Measurements from ENCODE around the gene CCDC85C. TPM values are rescaled to one million over a fixed set of nuclear protein-coding genes. Genes with fewer than 3 reads are reported as not detected.

Gene CCDC85C
- total RNA-seq, 1 experiment from 2014 or later = 35.8 TPM

GRCh38 chr14:99578541-99579101 is 25.4 kb downstream of the CCDC85C start:
- ATAC-seq (no peak), DNase-seq (ENCODE audit: low spot score) (no peak)
- no peak overlapping the region for H3K27ac Mint-ChIP-seq
- 0 out of 2 replicates have a peak, but pooled peaks cover 2% of the 10 kb centered on the region for H3K27me3 Mint-ChIP-seq (ENCODE audit: low read depth)
- TF ChIP-seq E2F1 (CRISPR knock-in tag; IDR thresholded peaks at IDR 0.05) = no peak
- no peak for TF ChIP-seq ESRRA (CRISPR knock-in tag; IDR thresholded peaks at IDR 0.05; ENCODE audit: borderline replicate concordance)
- TF ChIP-seq IRF1 (CRISPR knock-in tag; IDR thresholded peaks at IDR 0.05) = no peak
- no peak for TF ChIP-seq NFYB (CRISPR knock-in tag; conservative IDR thresholded peaks at IDR 0.05; ENCODE audit: low read depth)
- no peak for TF ChIP-seq CDX4 (CRISPR knock-in tag; IDR thresholded peaks at IDR 0.05; ENCODE audit: borderline replicate concordance)
- no peak for TF ChIP-seq GABPB1 (CRISPR knock-in tag; IDR thresholded peaks at IDR 0.05)
- TF ChIP-seq CREM (CRISPR knock-in tag; IDR thresholded peaks at IDR 0.05) = no peak
- no peak for TF ChIP-seq ZNF263 (CRISPR knock-in tag; IDR thresholded peaks at IDR 0.05; ENCODE audit: low read depth)
- TF ChIP-seq ZNF232 (CRISPR knock-in tag; IDR thresholded peaks at IDR 0.05) = no peak
- no peak for TF ChIP-seq MAX (CRISPR knock-in tag; IDR thresholded peaks at IDR 0.05)
- TF ChIP-seq MYBL2 (CRISPR knock-in tag; IDR thresholded peaks at IDR 0.05) = no peak
- TF ChIP-seq ZNF532 (CRISPR knock-in tag; IDR thresholded peaks at IDR 0.05; ENCODE audit: borderline replicate concordance) = no peak
- TF ChIP-seq GTF2I (CRISPR knock-in tag; conservative IDR thresholded peaks at IDR 0.05) = no peak
- TF ChIP-seq NR2C2 (CRISPR knock-in tag; IDR thresholded peaks at IDR 0.05) = no peak
- TF ChIP-seq FOXK1 (CRISPR knock-in tag; IDR thresholded peaks at IDR 0.05) = no peak
- POLR2A ChIA-PET = no interaction called here
- H3K9me3 Mint-ChIP-seq = no peaks in the 10 kb centered on the region
- CTCF ChIA-PET = no interaction called here
- H3K4me3 Mint-ChIP-seq = no peak overlapping the region
- H3K4me1 Mint-ChIP-seq = peaks cover 54% of the 10 kb centered on the region
- H3K36me3 Mint-ChIP-seq = no peaks in the 10 kb centered on the region

GRCh38 chr14:99576761-99577705 is 27.0 kb downstream of the CCDC85C start:
- POLR2A ChIA-PET = no interaction called here
- no peak overlapping the region for H3K4me3 Mint-ChIP-seq
- TF ChIP-seq ATF1 (CRISPR knock-in tag; IDR thresholded peaks at IDR 0.05) (no peak), ZSCAN18 (CRISPR knock-in tag; IDR thresholded peaks at IDR 0.05) (no peak), ERG (CRISPR knock-in tag; IDR thresholded peaks at IDR 0.05) (no peak)
- no peak for DNase-seq (ENCODE audit: low spot score)
- no peaks in the 10 kb centered on the region for H3K9me3 Mint-ChIP-seq
- no peaks in the 10 kb centered on the region for H3K36me3 Mint-ChIP-seq
- H3K4me1 Mint-ChIP-seq = peaks cover 67% of the 10 kb centered on the region
- H3K27ac Mint-ChIP-seq = no peak overlapping the region
- CTCF ChIA-PET = interaction anchor here (1.1 to 4.0 kb wide), 6 partner anchors 17 to 107 kb away, joined by 3 to 31 read pairs (median 4); partner anchors contain the start of genes CCDC85C and CYP46A1
- no peak for ATAC-seq
- peaks cover 8% of the 10 kb centered on the region; the same call in 1 of the 2 replicates for H3K27me3 Mint-ChIP-seq (ENCODE audit: low read depth)
